NOMO-1 treated with dmso at 0.1 percent for 144 hours (cell line): ENCODE data around the gene GDPD2.

Experiments used
- DNase-seq: peaks from one replicate; lab custom pipeline; 2025; ENCODE audit not compliant: unreplicated experiment; lab: John Stamatoyannopoulos, UW

The GDPD2 gene

DNA sequence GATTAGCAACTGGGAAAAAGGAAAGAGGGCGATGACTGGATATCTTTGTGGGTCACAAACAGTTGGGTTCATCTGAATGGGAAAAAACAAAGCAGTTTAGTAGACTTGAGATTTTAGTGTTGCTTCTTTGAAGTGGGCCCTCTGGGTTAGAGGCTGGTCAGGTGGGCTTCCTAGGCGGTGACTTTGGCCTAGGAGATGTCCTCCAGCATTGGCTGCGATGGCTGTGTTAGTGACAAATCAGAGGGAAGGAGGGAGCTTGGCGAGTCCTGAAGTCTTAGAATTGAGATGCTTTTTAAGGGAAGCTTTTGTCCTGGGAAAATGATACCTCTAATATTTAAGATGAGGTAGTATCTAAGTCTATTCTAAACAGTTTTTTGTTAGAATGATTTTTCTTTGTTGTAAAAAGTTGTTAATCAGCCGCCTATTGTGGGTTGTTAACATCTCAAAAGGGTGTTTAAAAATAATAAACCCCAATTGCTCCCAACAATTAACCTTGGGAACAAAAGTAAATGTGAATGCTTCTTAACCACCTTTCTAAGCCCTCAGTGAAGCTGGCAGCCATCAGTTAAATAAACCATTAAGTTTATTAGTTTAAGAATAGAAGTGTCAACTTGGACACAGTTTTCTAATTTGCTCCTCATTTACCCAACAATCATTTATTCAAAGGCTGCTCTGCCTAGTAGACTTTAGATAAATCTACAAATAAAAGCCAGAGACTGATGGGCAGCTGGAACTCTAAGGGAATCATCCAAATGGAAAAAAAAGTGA lies 53.2 kb downstream of the GDPD2 start:
- no peak for DNase-seq

DNA sequence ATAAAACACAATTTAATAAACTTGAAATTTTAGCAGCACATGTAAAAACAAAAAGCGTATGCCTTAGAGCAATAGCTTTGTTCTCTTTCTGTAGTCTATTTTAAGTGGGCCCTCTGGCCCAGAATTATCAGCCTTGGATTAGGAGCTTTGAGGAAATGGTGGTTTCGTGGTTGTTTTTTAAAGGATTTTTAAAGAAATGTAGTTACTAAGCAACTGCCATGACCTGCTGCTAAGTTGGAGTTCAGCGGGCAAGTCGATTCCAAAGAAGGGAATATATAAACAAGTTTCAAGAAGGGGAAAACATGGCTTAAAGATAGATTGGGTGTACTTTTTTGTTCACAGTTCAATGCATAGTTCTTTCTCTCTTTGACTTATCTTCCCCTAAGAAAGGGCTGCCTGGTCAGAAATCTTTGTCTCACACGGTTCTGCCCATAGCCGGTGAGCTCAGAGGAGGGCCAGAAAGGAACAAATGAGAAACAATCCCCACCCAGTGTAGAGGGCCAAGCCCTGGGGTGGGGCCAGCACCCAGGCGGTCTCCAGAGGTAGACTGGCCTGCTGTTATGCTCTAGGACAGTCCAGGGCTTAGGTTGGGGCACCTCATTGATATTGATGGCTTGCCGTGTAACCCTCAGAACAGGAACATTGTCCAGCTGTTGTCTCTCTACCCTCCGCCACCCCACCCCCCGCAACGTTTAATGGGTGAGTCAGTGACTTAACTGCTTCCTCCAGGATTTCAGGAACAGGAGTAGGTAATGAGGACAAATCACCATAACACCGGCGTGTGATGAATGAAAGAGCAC lies 54.0 kb downstream of the GDPD2 start:
- DNase-seq, result no peak

DNA sequence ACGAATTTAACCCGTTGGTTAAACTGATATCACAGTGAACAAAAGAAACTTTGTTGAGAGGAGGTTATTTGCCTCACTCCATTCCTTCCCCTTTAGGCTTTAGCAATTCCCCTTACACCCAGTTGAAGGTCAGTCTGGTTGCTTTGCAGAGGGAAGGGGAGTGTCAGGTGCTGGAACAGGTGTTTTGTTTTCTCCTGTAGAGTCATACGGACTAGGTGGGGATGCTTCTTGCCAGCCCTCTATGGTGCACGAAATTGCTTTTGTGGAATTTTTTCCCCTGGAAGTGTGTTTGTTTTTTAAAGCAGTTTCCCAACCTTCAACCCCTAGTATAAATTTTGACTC lies 54.6 kb downstream of the GDPD2 start:
- no peak for DNase-seq

GRCh38 chrX:70478526-70479245 lies 55.6 kb downstream of the GDPD2 start:
- DNase-seq, result no peak

GRCh38 chrX:70479247-70479921 lies 56.3 kb downstream of the GDPD2 start:
- DNase-seq, result no peak

DNA sequence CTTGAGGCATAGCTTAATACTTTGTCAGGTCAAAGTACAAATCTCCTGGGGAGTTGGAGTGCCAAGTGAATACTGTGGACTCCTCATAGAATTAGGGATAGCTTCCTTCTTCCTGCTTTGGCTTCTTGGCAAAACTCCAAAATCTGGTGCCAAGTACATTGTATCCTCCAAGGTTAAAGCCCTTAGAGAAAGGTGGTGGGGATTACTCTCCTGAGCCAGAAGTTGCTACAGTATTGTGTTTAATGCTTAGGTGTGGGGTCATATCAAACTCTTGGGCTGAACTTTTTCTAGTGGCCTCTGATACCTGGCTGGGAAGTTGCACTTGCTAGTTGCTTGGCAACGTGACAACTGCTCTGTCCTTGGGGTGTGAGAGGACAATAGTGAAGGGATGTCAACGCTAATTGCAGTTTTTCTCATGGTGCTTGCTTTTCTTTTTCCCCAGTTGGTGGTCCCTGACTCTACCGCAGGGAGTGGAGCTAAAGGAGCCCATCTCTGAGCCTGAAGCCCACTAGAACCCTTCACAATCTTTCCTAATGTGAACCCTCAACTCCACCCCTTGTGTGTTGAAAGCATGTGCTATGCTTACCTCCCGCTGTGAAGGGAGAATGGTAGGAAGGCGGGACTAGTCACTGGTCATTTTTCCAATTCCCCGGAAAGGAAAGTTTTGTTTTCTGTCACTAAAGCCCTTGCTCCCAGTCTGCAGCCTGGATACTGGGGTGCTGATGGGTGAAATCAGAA lies 57.0 kb downstream of the GDPD2 start:
- no peak for DNase-seq

GRCh38 chrX:70480660-70481018 lies 57.5 kb downstream of the GDPD2 start:
- no peak for DNase-seq

- DNase-seq, result no peak
These were observed 58.6 kb downstream of the GDPD2 start for GRCh38 chrX:70481471-70482270.

- no peak for DNase-seq
These were observed 59.2 kb downstream of the GDPD2 start for GRCh38 chrX:70482300-70482699.
